Measurements from ENCODE around the gene SYCE3. TPM values are rescaled to one million over a fixed set of nuclear protein-coding genes. Genes with fewer than 3 reads are reported as not detected.
"Not testable (repeated sequence)": the region's sequence is repeated elsewhere in the genome, so short reads cannot be mapped to it uniquely, and the experiment has no call there.

The SYCE3 gene
- total RNA-seq = 1 to 10 TPM in 1 of 2 experiments, under 1 TPM in 1; 0.91 to 2.0 TPM

- intact Hi-C loops (cut with micrococcal nuclease) = loop anchor here (1.0 kb wide), 4 partner anchors 20 to 54 kb away; partner anchors contain the start of genes CHKB, NCAPH2 and SCO2
- Mint-ChIP-seq H3K4me3 (peak within 1 kb of the TSS; percentile 85), H3K36me3 (ENCODE audit: low read depth) (peaks cover 2% of the 10 kb centered on the region), H3K9me3 (no peaks in the 10 kb centered on the region), H3K4me1 (ENCODE audit: low read depth) (peaks cover 13% of the 10 kb centered on the region), H3K27ac (no peak within 1 kb of the TSS), H3K27me3 (ENCODE audit: low read depth) (no peaks in the 10 kb centered on the region)
- DNase-seq = peak; percentile 98
- CTCF ChIA-PET = interaction anchor here (0.5 to 2.8 kb wide), 20 partner anchors 10 to 328 kb away, joined by 3 to 13 read pairs (median 4); partner anchors contain the start of genes KLHDC7B and SCO2
Measured at GRCh38 chr22:50562523-50563412, at the start of gene SYCE3. SYCE3 (minus strand) TSS chr22:50562919; CDS start chr22:50556405, 6,514 bp downstream.

- no peak for DNase-seq
- intact Hi-C loops (cut with micrococcal nuclease) = no loop called here
- H3K9me3 Mint-ChIP-seq = no peaks in the 10 kb centered on the region
- no peaks in the 10 kb centered on the region for H3K36me3 Mint-ChIP-seq (ENCODE audit: low read depth)
- CTCF ChIA-PET = interaction anchor here (0.6 kb wide), 1 partner anchor 112 kb away, joined by 3 read pairs; no protein-coding TSS in a partner anchor
- no peak overlapping the region for H3K27ac Mint-ChIP-seq
- peaks cover 20% of the 10 kb centered on the region for H3K27me3 Mint-ChIP-seq (ENCODE audit: low read depth)
- no peak overlapping the region for H3K4me3 Mint-ChIP-seq
- peaks cover 4% of the 10 kb centered on the region for H3K4me1 Mint-ChIP-seq (ENCODE audit: low read depth)
Measured at GRCh38 chr22:50612168-50612527, 49.4 kb upstream of the SYCE3 start.

GRCh38 chr22:50611341-50612060 is 48.8 kb upstream of the SYCE3 start:
- Mint-ChIP-seq H3K4me3 (no peak overlapping the region), H3K9me3 (no peaks in the 10 kb centered on the region), H3K27me3 (ENCODE audit: low read depth) (peaks cover 22% of the 10 kb centered on the region), H3K36me3 (ENCODE audit: low read depth) (no peaks in the 10 kb centered on the region), H3K27ac (no peak overlapping the region), H3K4me1 (ENCODE audit: low read depth) (peaks cover 4% of the 10 kb centered on the region)
- no peak for DNase-seq
- intact Hi-C loops (cut with micrococcal nuclease) = no loop called here
- CTCF ChIA-PET = interaction anchor here (0.6 kb wide), 1 partner anchor 111 kb away, joined by 3 read pairs; no protein-coding TSS in a partner anchor

GRCh38 chr22:50610581-50610980 is 47.9 kb upstream of the SYCE3 start:
- H3K27me3 Mint-ChIP-seq (ENCODE audit: low read depth) = peaks cover 27% of the 10 kb centered on the region
- CTCF ChIA-PET = no interaction called here
- no peak for DNase-seq
- no peak overlapping the region for H3K4me3 Mint-ChIP-seq
- intact Hi-C loops (cut with micrococcal nuclease) = no loop called here
- no peaks in the 10 kb centered on the region for H3K36me3 Mint-ChIP-seq (ENCODE audit: low read depth)
- peaks cover 4% of the 10 kb centered on the region for H3K4me1 Mint-ChIP-seq (ENCODE audit: low read depth)
- no peak overlapping the region for H3K27ac Mint-ChIP-seq
- H3K9me3 Mint-ChIP-seq = no peaks in the 10 kb centered on the region

GRCh38 chr22:50610041-50610451 is 47.3 kb upstream of the SYCE3 start:
- CTCF ChIA-PET = no interaction called here
- Mint-ChIP-seq H3K4me1 (ENCODE audit: low read depth) (peaks cover 4% of the 10 kb centered on the region), H3K27me3 (ENCODE audit: low read depth) (peaks cover 27% of the 10 kb centered on the region), H3K36me3 (ENCODE audit: low read depth) (no peaks in the 10 kb centered on the region), H3K9me3 (no peaks in the 10 kb centered on the region), H3K27ac (no peak overlapping the region), H3K4me3 (no peak overlapping the region)
- DNase-seq = no peak
- intact Hi-C loops (cut with micrococcal nuclease) = no loop called here

- no peak overlapping the region for H3K27ac Mint-ChIP-seq
- intact Hi-C loops (cut with micrococcal nuclease) = no loop called here
Measured at GRCh38 chr22:50609599-50609998, 46.9 kb upstream of the SYCE3 start.

GRCh38 chr22:50608996-50609395 is 46.3 kb upstream of the SYCE3 start:
- peaks cover 4% of the 10 kb centered on the region for H3K4me1 Mint-ChIP-seq (ENCODE audit: low read depth)
- no peak for DNase-seq
- no peaks in the 10 kb centered on the region for H3K9me3 Mint-ChIP-seq
- H3K36me3 Mint-ChIP-seq (ENCODE audit: low read depth) = no peaks in the 10 kb centered on the region
- intact Hi-C loops (cut with micrococcal nuclease) = no loop called here
- CTCF ChIA-PET = interaction anchor here (1.0 kb wide), 1 partner anchor 153 kb away, joined by 3 read pairs; no protein-coding TSS in a partner anchor
- H3K27ac Mint-ChIP-seq = no peak overlapping the region
- H3K27me3 Mint-ChIP-seq (ENCODE audit: low read depth) = peaks cover 27% of the 10 kb centered on the region
- H3K4me3 Mint-ChIP-seq = no peak overlapping the region

More at GRCh38 chr22:50609599-50609998, 46.9 kb upstream of the SYCE3 start:
- peaks cover 4% of the 10 kb centered on the region for H3K4me1 Mint-ChIP-seq (ENCODE audit: low read depth)
- H3K9me3 Mint-ChIP-seq = no peaks in the 10 kb centered on the region
- no peak for DNase-seq
- H3K4me3 Mint-ChIP-seq = no peak overlapping the region
- no peaks in the 10 kb centered on the region for H3K36me3 Mint-ChIP-seq (ENCODE audit: low read depth)
- H3K27me3 Mint-ChIP-seq (ENCODE audit: low read depth) = peaks cover 27% of the 10 kb centered on the region
- CTCF ChIA-PET = no interaction called here

GRCh38 chr22:50608058-50608840 is 45.5 kb upstream of the SYCE3 start:
- H3K27ac Mint-ChIP-seq; H3K4me1 Mint-ChIP-seq (ENCODE audit: low read depth); H3K4me3 Mint-ChIP-seq; H3K9me3 Mint-ChIP-seq; DNase-seq; H3K36me3 Mint-ChIP-seq (ENCODE audit: low read depth); intact Hi-C loops (cut with micrococcal nuclease): not testable (repeated sequence)
- CTCF ChIA-PET = interaction anchor here (1.0 kb wide), 1 partner anchor 152 kb away, joined by 3 read pairs; no protein-coding TSS in a partner anchor
- H3K27me3 Mint-ChIP-seq (ENCODE audit: low read depth) = peaks cover 29% of the 10 kb centered on the region

GRCh38 chr22:50607659-50608020 is 44.9 kb upstream of the SYCE3 start:
- H3K36me3 Mint-ChIP-seq (ENCODE audit: low read depth) = no peaks in the 10 kb centered on the region
- DNase-seq = no peak
- H3K27ac Mint-ChIP-seq = no peak overlapping the region
- H3K9me3 Mint-ChIP-seq = no peaks in the 10 kb centered on the region
- H3K4me3 Mint-ChIP-seq = no peak overlapping the region
- H3K27me3 Mint-ChIP-seq (ENCODE audit: low read depth) = peaks cover 32% of the 10 kb centered on the region
- CTCF ChIA-PET = no interaction called here
- intact Hi-C loops (cut with micrococcal nuclease) = no loop called here
- peaks cover 2% of the 10 kb centered on the region for H3K4me1 Mint-ChIP-seq (ENCODE audit: low read depth)

GRCh38 chr22:50606946-50607658 is 44.4 kb upstream of the SYCE3 start:
- peaks cover 36% of the 10 kb centered on the region for H3K27me3 Mint-ChIP-seq (ENCODE audit: low read depth)
- DNase-seq = no peak
- intact Hi-C loops (cut with micrococcal nuclease) = no loop called here
- no peaks in the 10 kb centered on the region for H3K36me3 Mint-ChIP-seq (ENCODE audit: low read depth)
- H3K27ac Mint-ChIP-seq = no peak overlapping the region
- CTCF ChIA-PET = interaction anchor here (0.7 kb wide), 1 partner anchor 44 kb away, joined by 4 read pairs; no protein-coding TSS in a partner anchor
- H3K4me1 Mint-ChIP-seq (ENCODE audit: low read depth) = no peaks in the 10 kb centered on the region
- H3K4me3 Mint-ChIP-seq = no peak overlapping the region
- H3K9me3 Mint-ChIP-seq = no peaks in the 10 kb centered on the region

GRCh38 chr22:50606165-50606945 is 43.6 kb upstream of the SYCE3 start:
- peaks cover 3% of the 10 kb centered on the region for H3K4me1 Mint-ChIP-seq (ENCODE audit: low read depth)
- peaks cover 43% of the 10 kb centered on the region for H3K27me3 Mint-ChIP-seq (ENCODE audit: low read depth)
- intact Hi-C loops (cut with micrococcal nuclease) = no loop called here
- no peak for DNase-seq
- no peak overlapping the region for H3K27ac Mint-ChIP-seq
- H3K4me3 Mint-ChIP-seq = no peak overlapping the region
- no peaks in the 10 kb centered on the region for H3K36me3 Mint-ChIP-seq (ENCODE audit: low read depth)
- no peaks in the 10 kb centered on the region for H3K9me3 Mint-ChIP-seq
- CTCF ChIA-PET = interaction anchor here (0.7 kb wide), 1 partner anchor 43 kb away, joined by 4 read pairs; no protein-coding TSS in a partner anchor
